Mucosa of descending colon (tissue), 3 donors: ENCODE data around the gene ACVR2A. TPM values are rescaled to one million over a fixed set of nuclear protein-coding genes. Genes with fewer than 3 reads are reported as not detected.

Experiments
- ATAC-seq: fragments of 200-7000 bp; cut with Tn5 transposase; one replicate; pipeline ENCODE4 v1.9.1; 2020; ENCODE audit warnings: mild to moderate bottlenecking, moderate library complexity
- DNase-seq, 3 donors: peaks; one replicate each; pipeline ENCODE4 v3.0.0-alpha.2; 2020
- H3K36me3 ChIP-seq: fragments of 200-600 bp; one replicate; pipeline ENCODE4 v1.8.0; 2021; ENCODE audit warnings: low read depth, mild to moderate bottlenecking
- H3K4me1 ChIP-seq: fragments of 200-600 bp; one replicate; pipeline ENCODE4 v1.8.0; 2021; ENCODE audit warnings: low read depth, mild to moderate bottlenecking
- H3K4me3 ChIP-seq: fragments of 200-600 bp; one replicate; pipeline ENCODE4 v1.8.0; 2021; ENCODE audit warnings: mild to moderate bottlenecking
- H3K9me3 ChIP-seq: fragments of 200-600 bp; one replicate; pipeline ENCODE4 v1.8.0; 2021; ENCODE audit warnings: mild to moderate bottlenecking
- intact Hi-C, 2 donors: fragments of 100-400 bp; cut with DNase I in 1 of 2; cut with micrococcal nuclease in 1 of 2; formaldehyde crosslinking; loops; one replicate each; pipeline versions ENCODE4 v1.11.0 to v1.11.1; 2022; cut with DNase I, micrococcal nuclease
- total RNA-seq, 3 donors: library from RNA; stranded (reverse); fragmentation: NEBNext Ultra II Directional in 2 of 3; extraction: Animal tissue kit (Norgen Biotek cat#: 25700) in 2 of 3; gene quantifications; one replicate each; pipeline versions ENCODE4 v1.2.1 to v1.2.4, GENCODE V29; 2021 to 2023
- TF ChIP-seq, protein P1 (sequence below): fragments of 200-600 bp; IDR thresholded peaks from one replicate; pipeline ENCODE4 v1.8.0; 2022; ENCODE audit warnings: antibody characterized with exemption, mild to moderate bottlenecking
- donor health status: DM: no; HTN: no; CAD: no; lungs with moderate emphysema.
- donor health status: DM: no; HTN: no; CAD: no.
- donor health status: DM: no; HTN: yes; CAD: no.

ACVR2A gene
- total RNA-seq, 3 donors from 2014 or later = 19.7 to 33.0 (median 29.0) TPM

GRCh38 chr2:147818741-147819140, 26.1 kb upstream of the ACVR2A start:
- intact Hi-C loops = no loop called here
- no peak for ATAC-seq
- no peak for DNase-seq

DNA sequence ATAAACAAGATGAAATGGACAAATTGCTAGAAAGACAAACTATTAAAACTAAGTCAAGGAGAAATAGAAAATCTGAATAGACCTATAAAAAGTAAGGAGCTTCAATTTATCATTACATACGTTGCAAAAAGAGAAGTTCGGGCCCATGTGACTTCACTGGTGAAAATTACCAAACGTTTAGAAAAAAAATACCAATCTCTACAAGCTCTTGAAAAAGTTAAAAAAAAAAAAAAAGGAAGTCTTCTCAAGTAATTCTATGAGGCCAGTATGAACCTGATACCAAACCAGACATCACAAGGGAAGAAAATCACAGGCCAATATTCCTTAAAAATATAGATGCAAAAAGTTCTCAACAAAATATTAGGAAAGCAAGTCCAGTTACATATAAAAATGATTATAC, 20.2 kb upstream of the ACVR2A start:
- H3K4me3 ChIP-seq = no peak overlapping the region
- DNase-seq = no peak
- no peaks in the 10 kb centered on the region for H3K4me1 ChIP-seq
- no peak for ATAC-seq
- H3K9me3 ChIP-seq = no peaks in the 10 kb centered on the region
- TF ChIP-seq, protein P1, sequence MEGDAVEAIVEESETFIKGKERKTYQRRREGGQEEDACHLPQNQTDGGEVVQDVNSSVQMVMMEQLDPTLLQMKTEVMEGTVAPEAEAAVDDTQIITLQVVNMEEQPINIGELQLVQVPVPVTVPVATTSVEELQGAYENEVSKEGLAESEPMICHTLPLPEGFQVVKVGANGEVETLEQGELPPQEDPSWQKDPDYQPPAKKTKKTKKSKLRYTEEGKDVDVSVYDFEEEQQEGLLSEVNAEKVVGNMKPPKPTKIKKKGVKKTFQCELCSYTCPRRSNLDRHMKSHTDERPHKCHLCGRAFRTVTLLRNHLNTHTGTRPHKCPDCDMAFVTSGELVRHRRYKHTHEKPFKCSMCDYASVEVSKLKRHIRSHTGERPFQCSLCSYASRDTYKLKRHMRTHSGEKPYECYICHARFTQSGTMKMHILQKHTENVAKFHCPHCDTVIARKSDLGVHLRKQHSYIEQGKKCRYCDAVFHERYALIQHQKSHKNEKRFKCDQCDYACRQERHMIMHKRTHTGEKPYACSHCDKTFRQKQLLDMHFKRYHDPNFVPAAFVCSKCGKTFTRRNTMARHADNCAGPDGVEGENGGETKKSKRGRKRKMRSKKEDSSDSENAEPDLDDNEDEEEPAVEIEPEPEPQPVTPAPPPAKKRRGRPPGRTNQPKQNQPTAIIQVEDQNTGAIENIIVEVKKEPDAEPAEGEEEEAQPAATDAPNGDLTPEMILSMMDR = no peak
- no peaks in the 10 kb centered on the region for H3K36me3 ChIP-seq
- intact Hi-C loops = no loop called here

More at GRCh38 chr2:147818741-147819140, 26.1 kb upstream of the ACVR2A start:
- TF ChIP-seq, protein P1 = no peak
- Histone ChIP-seq H3K9me3 (no peaks in the 10 kb centered on the region), H3K4me3 (no peak overlapping the region), H3K4me1 (no peaks in the 10 kb centered on the region), H3K36me3 (no peaks in the 10 kb centered on the region)

- H3K9me3 ChIP-seq = peaks cover 5% of the 10 kb centered on the region
- intact Hi-C loops = no loop called here
- H3K36me3 ChIP-seq = no peaks in the 10 kb centered on the region
- no peak for ATAC-seq
- H3K4me1 ChIP-seq = no peaks in the 10 kb centered on the region
- no peak for DNase-seq
- H3K4me3 ChIP-seq = no peak overlapping the region
- TF ChIP-seq, protein P1 = no peak
These were observed 18.3 kb upstream of the ACVR2A start for GRCh38 chr2:147826278-147827087.

GRCh38 chr2:147827088-147827375, 17.8 kb upstream of the ACVR2A start:
- DNase-seq (no peak), ATAC-seq (no peak)
- Histone ChIP-seq H3K36me3 (no peaks in the 10 kb centered on the region), H3K4me3 (no peak overlapping the region), H3K4me1 (no peaks in the 10 kb centered on the region), H3K9me3 (peaks cover 5% of the 10 kb centered on the region)
- intact Hi-C loops = no loop called here
- TF ChIP-seq, protein P1 = no peak

GRCh38 chr2:147829106-147829505, 15.7 kb upstream of the ACVR2A start:
- TF ChIP-seq, protein P1 = no peak
- DNase-seq (no peak), ATAC-seq (no peak)
- Histone ChIP-seq H3K36me3 (no peaks in the 10 kb centered on the region), H3K9me3 (peaks cover 5% of the 10 kb centered on the region), H3K4me1 (no peaks in the 10 kb centered on the region), H3K4me3 (no peak overlapping the region)
- intact Hi-C loops = no loop called here

GRCh38 chr2:147836099-147836498, 8.7 kb upstream of the ACVR2A start:
- ATAC-seq = no peak

More at GRCh38 chr2:147836099-147836498, 8.7 kb upstream of the ACVR2A start:
- Histone ChIP-seq H3K36me3 (no peaks in the 10 kb centered on the region), H3K9me3 (peaks cover 1% of the 10 kb centered on the region), H3K4me3 (no peak overlapping the region), H3K4me1 (no peaks in the 10 kb centered on the region)
- intact Hi-C loops = no loop called here
- DNase-seq = no peak
- TF ChIP-seq, protein P1 = no peak
